AG09309 (cell line): ENCODE data around the gene RELN.

ENCODE experiments used
- DNase-seq: peaks from one replicate; pipeline ENCODE4 v3.0.0-alpha.2; 2010; ENCODE audit warnings: low read depth
- H3K4me3 ChIP-seq: 2 replicates; pipeline ENCODE4 v1.5.1; 2011; ENCODE audit warnings: mild to moderate bottlenecking, low read depth, low read length, moderate library complexity; ENCODE audit not compliant: control insufficient read depth
- CTCF ChIP-seq: IDR thresholded peaks from 2 replicates; pipeline ENCODE4 v1.5.1; 2011; ENCODE audit warnings: mild to moderate bottlenecking, low read depth, low read length, inconsistent platforms; ENCODE audit not compliant: insufficient read depth, control insufficient read depth; ENCODE audit errors: missing control alignments

RELN gene

GRCh38 chr7:103967401-103967800 is 22.1 kb downstream of the RELN start:
- no peak for TF ChIP-seq CTCF
- H3K4me3 ChIP-seq, result no peak overlapping the region
- no peak for DNase-seq

GRCh38 chr7:103966593-103967277 is 22.7 kb downstream of the RELN start:
- H3K4me3 ChIP-seq, result no peak overlapping the region
- no peak for TF ChIP-seq CTCF
- no peak for DNase-seq

GRCh38 chr7:103964269-103964668 is 25.2 kb downstream of the RELN start:
- no peak for TF ChIP-seq CTCF
- no peak for DNase-seq
- no peak overlapping the region for H3K4me3 ChIP-seq

GRCh38 chr7:103962070-103962469 is 27.4 kb downstream of the RELN start:
- no peak for DNase-seq
- TF ChIP-seq CTCF, result no peak
- no peak overlapping the region for H3K4me3 ChIP-seq

- no peak for TF ChIP-seq CTCF
- H3K4me3 ChIP-seq, result no peak overlapping the region
- no peak for DNase-seq
Measured at GRCh38 chr7:103958284-103958818, 31.1 kb downstream of the RELN start.

GRCh38 chr7:103955985-103956384 is 33.5 kb downstream of the RELN start:
- H3K4me3 ChIP-seq, result no peak overlapping the region
- no peak for TF ChIP-seq CTCF
- no peak for DNase-seq

- H3K4me3 ChIP-seq, result no peak overlapping the region
- TF ChIP-seq CTCF, result no peak
- no peak for DNase-seq
Measured at GRCh38 chr7:103952408-103952807, 37.0 kb downstream of the RELN start.
